Stimulated activated CD4-positive, alpha-beta T cell treated with anti-CD3 and anti-CD28 coated beads, Interleukin-12 subunit alpha, Interleukin-12 subunit beta, amount 100 ng/mL, for 4 hours (primary cell): ENCODE results near the gene TSBP1.

Experiments
- DNase-seq: peaks from one replicate; pipeline ENCODE4 v3.0.0-alpha.2; 2020

The TSBP1 gene

GRCh38 chr6:32371803-32372202, at the start of gene TSBP1:
Gene TSBP1, minus strand, starts transcription at chr6:32371903. Its CDS starts 197 bp downstream, at chr6:32371706.
- no peak for DNase-seq

- no peak for DNase-seq
Measured at GRCh38 chr6:32416036-32416435, 44.3 kb upstream of the TSBP1 start.

- DNase-seq, result peak; percentile 76
Measured at GRCh38 chr6:32415521-32416019, 43.9 kb upstream of the TSBP1 start.

GRCh38 chr6:32413427-32414047, 41.8 kb upstream of the TSBP1 start:
- peak; percentile 87 for DNase-seq

- no peak for DNase-seq
Measured at GRCh38 chr6:32411566-32412327, 40.0 kb upstream of the TSBP1 start.

- no peak for DNase-seq
Measured at GRCh38 chr6:32410906-32411305, 39.2 kb upstream of the TSBP1 start.

- no peak for DNase-seq
Measured at GRCh38 chr6:32406857-32407256, 35.2 kb upstream of the TSBP1 start, which contains the start of gene BTNL2. Gene BTNL2, minus strand, starts transcription at chr6:32407181. Its CDS starts 58 bp downstream, at chr6:32407123.

- no peak for DNase-seq
Measured at GRCh38 chr6:32406197-32406596, 34.5 kb upstream of the TSBP1 start.

GRCh38 chr6:32405656-32406055, 34.0 kb upstream of the TSBP1 start:
- DNase-seq, result no peak

GRCh38 chr6:32402812-32403211, 31.1 kb upstream of the TSBP1 start:
- no peak for DNase-seq

GRCh38 chr6:32401284-32401963, 29.7 kb upstream of the TSBP1 start:
- no peak for DNase-seq

- DNase-seq, result no peak
Measured at GRCh38 chr6:32397252-32397920, 25.7 kb upstream of the TSBP1 start.

GRCh38 chr6:32396028-32396427, 24.3 kb upstream of the TSBP1 start:
- no peak for DNase-seq

GRCh38 chr6:32393665-32394420, 22.1 kb upstream of the TSBP1 start:
- no peak for DNase-seq

GRCh38 chr6:32391505-32391904, 19.8 kb upstream of the TSBP1 start:
- no peak for DNase-seq

- DNase-seq, result no peak
Measured at GRCh38 chr6:32387589-32388340, 16.1 kb upstream of the TSBP1 start.

- DNase-seq, result no peak
Measured at GRCh38 chr6:32386040-32386439, 14.3 kb upstream of the TSBP1 start.

GRCh38 chr6:32382757-32383420, 11.2 kb upstream of the TSBP1 start:
- no peak for DNase-seq

- no peak for DNase-seq
Measured at GRCh38 chr6:32379545-32379944, 7.8 kb upstream of the TSBP1 start.

- no peak for DNase-seq
Measured at GRCh38 chr6:32375739-32376529, 4.2 kb upstream of the TSBP1 start.
